Measurements from ENCODE around the gene SHISA5. TPM values are rescaled to one million over a fixed set of nuclear protein-coding genes. Genes with fewer than 3 reads are reported as not detected.
A peak's percentile ranks its signal among the peaks of the same experiment; 100 is the strongest.

Gene SHISA5
- total and polyA plus RNA-seq, 2 of the 4 experiments (the other 2 are of a cell fraction): 82.3 to 162 TPM

- Histone ChIP-seq H2BK20ac (ENCODE audit: low read depth, low read length) (0 out of 2 replicates have a peak overlapping the region, but pooled peaks have one; percentile 45), H3K79me1 (ENCODE audit: low read depth in 1 of 2, low read length in 2 of 2) (peaks cover 13 to 43% of the 10 kb centered on the region in 2 experiments; a peak in 3 of 4 replicates), H2AK5ac (ENCODE audit: low read depth, low read length) (peak overlapping the region; percentile 80), H3K56ac (ENCODE audit: extremely low read depth, insufficient read depth, low read length) (no peak overlapping the region), H4K5ac (ENCODE audit: low read depth, low read length) (no peak overlapping the region), H3K18ac (ENCODE audit: low read depth, low read length) (no peak overlapping the region), H3K27ac (ENCODE audit: insufficient read depth, low read length) (no peak overlapping the region), H3K23ac (ENCODE audit: low read depth, low read length) (peak overlapping the region; percentile 61; the same call in 1 of the 2 replicates), H3K4ac (ENCODE audit: low read depth, low read length) (peak overlapping the region; percentile 97), H4K20me1 (ENCODE audit: insufficient read depth, low read length) (no peaks in the 10 kb centered on the region; the same call in 1 of the 2 replicates), H2AFZ (replicated peaks; ENCODE audit: low read length, poor library complexity) (peak overlapping the region; percentile 96), H3K14ac (replicated peaks; ENCODE audit: low read depth, low read length) (peak overlapping the region; percentile 57; the same call in 1 of the 2 replicates), H3K4me2 (ENCODE audit: low read depth, low read length) (no peak overlapping the region), H2BK120ac (ENCODE audit: low read depth, low read length) (peak overlapping the region; percentile 45), H4K91ac (ENCODE audit: insufficient read depth, low read depth, low read length) (no peak overlapping the region; the same call in 1 of the 2 replicates), H4K8ac (ENCODE audit: low read depth in 2 of 2, low read length in 2 of 2) (peak overlapping the region; percentile 86 to 100; a peak in 3 of 4 replicates), H2BK15ac (ENCODE audit: low read depth, low read length) (0 out of 3 replicates have a peak overlapping the region, but pooled peaks have one; percentile 88), H3K9me3 (ENCODE audit: control insufficient read depth, insufficient read depth, low read length) (no peaks in the 10 kb centered on the region), H2BK5ac (ENCODE audit: low read depth, low read length, poor library complexity, severe bottlenecking) (no peak overlapping the region), H3K4me1 (ENCODE audit: control insufficient read depth, insufficient read depth, low read length) (peaks cover 14% of the 10 kb centered on the region), H2AK9ac (replicated peaks; ENCODE audit: low read depth, low read length, poor library complexity) (peak overlapping the region; percentile 98), H3K4me3 (ENCODE audit: insufficient read depth, low read depth, low read length) (no peak overlapping the region), H3K36me3 (ENCODE audit: control insufficient read depth, insufficient read depth, low read length) (peaks cover 7% of the 10 kb centered on the region), H3K9me1 (ENCODE audit: insufficient read depth, low read length) (peaks cover 21% of the 10 kb centered on the region), H3K9ac (ENCODE audit: low read depth, low read length) (no peak overlapping the region), H3K27me3 (ENCODE audit: control insufficient read depth, insufficient read depth, low read length) (no peaks in the 10 kb centered on the region)
- in situ Hi-C loops (cut with MboI; ENCODE audit: low sequenced_read_pairs): no loop called here
- dilution Hi-C loops (cut with HindIII; ENCODE audit: low sequenced_read_pairs, unreplicated experiment): no loop called here
- BruUV-seq (replicated peaks): no TSS peak
- no CpG with 5 or more reads among the region's 2 CpGs for WGBS, 2 experiments (ENCODE audit: extremely low coverage in 2 of 2, insufficient read length in 1 of 2)
- ATAC-seq (ENCODE audit: low read depth): no peak
- CTCF ChIA-PET: interaction anchor here (0.7 kb wide), 1 partner anchor 39 kb away, joined by 3 read pairs; a partner anchor contains a TSS
- no peak for DNase-seq
- TF ChIP-seq RAD21 (IDR thresholded peaks at IDR 0.05; ENCODE audit: low read length) (no peak), RCOR1 (IDR thresholded peaks at IDR 0.05; ENCODE audit: insufficient replicate concordance, low read length) (no peak), USF2 (IDR thresholded peaks at IDR 0.05; ENCODE audit: low read depth, low read length) (no peak), MAZ (IDR thresholded peaks at IDR 0.05; ENCODE audit: borderline replicate concordance, low read depth, low read length) (no peak), POLR2A (IDR thresholded peaks at IDR 0.05; ENCODE audit: low read depth, low read length) (no peak), SMC3 (IDR thresholded peaks at IDR 0.05; ENCODE audit: low read depth, low read length) (no peak), FOS (IDR thresholded peaks at IDR 0.05; ENCODE audit: low read depth, low read length) (no peak), MAFK (IDR thresholded peaks at IDR 0.05; ENCODE audit: low read depth, low read length) (no peak), NFE2L2 (IDR thresholded peaks at IDR 0.05; ENCODE audit: low read depth, low read length) (no peak), MXI1 (IDR thresholded peaks at IDR 0.05; ENCODE audit: borderline replicate concordance, low read depth, low read length) (no peak), CHD1 (IDR thresholded peaks at IDR 0.05; ENCODE audit: low read depth, low read length) (no peak), CTCF (conservative IDR thresholded peaks at IDR 0.05; ENCODE audit: low read depth, low read length) (no peak), CEBPB (IDR thresholded peaks at IDR 0.05; ENCODE audit: low read depth, low read length) (no peak), BHLHE40 (IDR thresholded peaks at IDR 0.05; ENCODE audit: low read depth, low read length) (no peak), RFX5 (IDR thresholded peaks at IDR 0.05; ENCODE audit: low read depth, low read length) (no peak)
- TF ChIP-seq, protein P1, sequence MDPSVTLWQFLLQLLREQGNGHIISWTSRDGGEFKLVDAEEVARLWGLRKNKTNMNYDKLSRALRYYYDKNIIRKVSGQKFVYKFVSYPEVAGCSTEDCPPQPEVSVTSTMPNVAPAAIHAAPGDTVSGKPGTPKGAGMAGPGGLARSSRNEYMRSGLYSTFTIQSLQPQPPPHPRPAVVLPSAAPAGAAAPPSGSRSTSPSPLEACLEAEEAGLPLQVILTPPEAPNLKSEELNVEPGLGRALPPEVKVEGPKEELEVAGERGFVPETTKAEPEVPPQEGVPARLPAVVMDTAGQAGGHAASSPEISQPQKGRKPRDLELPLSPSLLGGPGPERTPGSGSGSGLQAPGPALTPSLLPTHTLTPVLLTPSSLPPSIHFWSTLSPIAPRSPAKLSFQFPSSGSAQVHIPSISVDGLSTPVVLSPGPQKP (IDR thresholded peaks at IDR 0.05; ENCODE audit: borderline replicate concordance, low read depth, low read length): no peak
- POLR2A ChIA-PET (ENCODE audit: unreplicated experiment): interaction anchor here (0.6 kb wide), 1 partner anchor 105 kb away, joined by 3 read pairs; no protein-coding TSS in a partner anchor
- intact Hi-C loops (cut with micrococcal nuclease): no loop called here
Measured at GRCh38 chr3:48505146-48505545, 1.2 kb upstream of the SHISA5 start.
